H1 (cell line): Measurements from ENCODE around the gene RGS4. TPM values are rescaled to one million over a fixed set of nuclear protein-coding genes. Genes with fewer than 3 reads are reported as not detected.

Source experiments
- BCL11A ChIP-seq, 2 experiments: IDR thresholded peaks; one replicate each; pipeline ENCODE4 v1.6.1; 2011; ENCODE audit warnings: low read depth in 2 of 2, low read length in 2 of 2, mild to moderate bottlenecking in 2 of 2
- GABPA ChIP-seq: IDR thresholded peaks from 2 replicates; pipeline ENCODE4 v1.6.1; 2011; ENCODE audit warnings: mild to moderate bottlenecking, low read length, moderate library complexity, borderline replicate concordance; ENCODE audit not compliant: insufficient read depth
- polyA plus RNA-seq, 7 experiments: library from polyadenylated mRNA; depleted of rRNA in 3 of 7; stranded (reverse) in 5 of 7; unstranded in 2 of 7; fragments of >200 nt in 5 of 7; fragments of 200-250 nt in 2 of 7; gene quantifications; 1 replicate in 5 of 7; 2 replicates in 1 of 7; 4 replicates in 1 of 7; pipeline versions ENCODE4 v1.2.1 to v1.2.3, GENCODE V29; 2011 to 2013; ENCODE audit warnings: missing spikeins in 2 of 7, mixed read lengths in 2 of 7
- total RNA-seq: library from RNA; stranded (reverse); fragmentation: NEBNext Ultra II Directional; extraction: Animal tissue kit (Norgen Biotek cat#: 25700); gene quantifications from 2 replicates; pipeline ENCODE4 v1.2.1, GENCODE V29; 2021

Gene RGS4
- total and polyA plus RNA-seq, 2 of the 8 experiments (the other 6 are each of a cell fraction or from before 2014, with no cell fraction given): 0.26 to 0.74 TPM

- TF ChIP-seq GABPA (no peak), BCL11A (IDR thresholded peaks at IDR 0.05; ENCODE audit: low read depth in 2 of 2, low read length in 2 of 2) (no peak)
- TF ChIP-seq, all 59 proteins: peak for 0
Measured at GRCh38 chr1:163093169-163093568, 24.0 kb downstream of the RGS4 start (continued).
